HepG2 (cell line): Measurements from ENCODE around the gene CENPP. TPM values are rescaled to one million over a fixed set of nuclear protein-coding genes. Genes with fewer than 3 reads are reported as not detected.

Experiments
- ATAC-seq: fragments of 200-7000 bp; cut with Tn5 transposase; 3 replicates; pipeline ENCODE4 v1.9.1; 2020; ENCODE audit warnings: mild to moderate bottlenecking, moderate library complexity
- BruUV-seq: library from RNA; stranded (reverse); fragments of 400-500 nt; replicated peaks from 2 replicates; lab custom pipeline; 2021; lab: Mats Ljungman, UMichigan
- CTCF ChIA-PET: fragments of 300-600 bp; formaldehyde crosslinking; extraction: SDS; loops from one replicate; lab custom pipeline; 2021; ENCODE audit warnings: low total read pairs, inconsistent platforms, low intra/inter-chr PET ratio; lab: Yijun Ruan, JAX
- POLR2A ChIA-PET: fragments of 350-600 bp; sonication (Branson Sonifier 250); formaldehyde crosslinking; loops from one replicate; lab custom pipeline; 2020; ENCODE audit warnings: antibody characterized with exemption, inconsistent platforms; lab: Yijun Ruan, JAX
- DNase-seq: peaks from one replicate; pipeline ENCODE4 v3.0.0-alpha.2; 2015; ENCODE audit warnings: low spot score
- FAIRE-seq: peaks from 3 replicates; lab custom pipeline; 2011; peaks lifted over from hg19 to GRCh38; lab: Jason Lieb, UNC
- H2AFZ ChIP-seq: one replicate; pipeline ENCODE4 v1.6.1; 2011; ENCODE audit warnings: low read length, inconsistent platforms
- H3K27ac ChIP-seq: fragments of 300-600 bp; 3 replicates; pipeline ENCODE4 v1.8.0; 2011; ENCODE audit warnings: mixed run types, mild to moderate bottlenecking, mixed read lengths, low read length, inconsistent platforms; ENCODE audit not compliant: insufficient read depth; ENCODE audit errors: extremely low read length
- H3K27me3 ChIP-seq, 2 experiments: fragments of 200-600 bp in 1 of 2; 2 replicates in 1 of 2; 3 replicates in 1 of 2; pipeline versions ENCODE4 v1.6.0 to v1.8.0; 2011; ENCODE audit warnings: low read length in 2 of 2, mild to moderate bottlenecking in 2 of 2, moderate library complexity in 2 of 2, inconsistent platforms in 1 of 2; ENCODE audit not compliant: insufficient read depth in 2 of 2, control insufficient read depth in 1 of 2
- H3K36me3 ChIP-seq, 2 experiments: fragments of 200-600 bp in 1 of 2; replicated peaks in 1 of 2; 2 replicates in 1 of 2; 3 replicates in 1 of 2; pipeline versions ENCODE4 v1.5.1 to v1.8.0; 2011; ENCODE audit warnings: low read length in 2 of 2, inconsistent platforms in 1 of 2; ENCODE audit not compliant: insufficient read depth in 2 of 2, control insufficient read depth in 1 of 2
- H3K4me1 ChIP-seq: 2 replicates; pipeline ENCODE4 v1.5.1; 2012; ENCODE audit warnings: low read length, inconsistent platforms; ENCODE audit not compliant: insufficient read depth
- H3K4me2 ChIP-seq: 2 replicates; pipeline ENCODE4 v1.6.0; 2011; ENCODE audit warnings: low read depth, low read length, inconsistent platforms
- H3K4me3 ChIP-seq, 3 experiments: fragments of 200-600 bp in 1 of 3; sonication (generic), shearing (Covaris generic) in 1 of 3; replicated peaks in 1 of 3; 2 replicates each; pipeline ENCODE4 v1.5.1; 2011 to 2016; ENCODE audit warnings: low read length in 3 of 3, inconsistent platforms in 2 of 3, low read depth in 2 of 3, mild to moderate bottlenecking in 2 of 3, control low read depth in 1 of 3, mixed read lengths in 1 of 3; ENCODE audit not compliant: insufficient read depth in 1 of 3
- H3K79me2 ChIP-seq: one replicate; pipeline ENCODE4 v1.6.1; 2011; ENCODE audit warnings: low read length, inconsistent platforms; ENCODE audit not compliant: insufficient read depth
- H3K9ac ChIP-seq: 2 replicates; pipeline ENCODE4 v1.6.0; 2011; ENCODE audit warnings: mild to moderate bottlenecking, low read depth, low read length, inconsistent platforms; ENCODE audit not compliant: insufficient read depth
- H3K9me3 ChIP-seq: 2 replicates; pipeline ENCODE4 v1.5.1; 2012; ENCODE audit warnings: mild to moderate bottlenecking, low read length
- H4K20me1 ChIP-seq: 2 replicates; pipeline ENCODE4 v1.6.0; 2011; ENCODE audit warnings: inconsistent platforms, mild to moderate bottlenecking, low read length, moderate library complexity; ENCODE audit not compliant: insufficient read depth
- CENPT ChIP-seq: sonication (generic); formaldehyde crosslinking; IDR thresholded peaks from 2 replicates; pipeline ENCODE4 v1.8.0; 2022; ENCODE audit warnings: low read depth, mild to moderate bottlenecking, moderate library complexity, missing genetic modification reagents
- KDM4B ChIP-seq: sonication (generic); formaldehyde crosslinking; IDR thresholded peaks from 2 replicates; pipeline ENCODE4 v1.4.0; 2020; ENCODE audit warnings: missing genetic modification reagents
- MIER3 ChIP-seq: IDR thresholded peaks from 2 replicates; pipeline ENCODE4 v1.6.1; 2016; ENCODE audit warnings: missing compliant biosample characterization, borderline replicate concordance
- NFYB ChIP-seq: sonication (generic); formaldehyde crosslinking; IDR thresholded peaks from 2 replicates; pipeline ENCODE4 v1.4.0; 2020; ENCODE audit warnings: missing genetic modification reagents
- PRDM10 ChIP-seq: sonication (generic); formaldehyde crosslinking; IDR thresholded peaks from 2 replicates; pipeline ENCODE4 v1.4.0; 2020; ENCODE audit warnings: low read depth, missing genetic modification reagents
- THYN1 ChIP-seq: sonication (generic); formaldehyde crosslinking; IDR thresholded peaks from 2 replicates; pipeline ENCODE4 v1.8.1; 2023; ENCODE audit warnings: low read depth, mild to moderate bottlenecking, moderate library complexity, missing genetic modification reagents, borderline replicate concordance
- ZNF207 ChIP-seq: fragments of 450-650 bp; IDR thresholded peaks from 2 replicates; pipeline ENCODE4 v1.6.1; 2016; ENCODE audit warnings: antibody characterized with exemption, borderline replicate concordance
- ZNF772 ChIP-seq: sonication (generic); formaldehyde crosslinking; IDR thresholded peaks from 2 replicates; pipeline ENCODE4 v1.5.0; 2020; ENCODE audit warnings: mild to moderate bottlenecking, missing genetic modification reagents
- ZNF777 ChIP-seq: sonication (generic); formaldehyde crosslinking; IDR thresholded peaks from 2 replicates; pipeline ENCODE4 v1.4.0; 2020; ENCODE audit warnings: missing genetic modification reagents
- WGBS: methylation state at CpG from one replicate; pipeline ENCODE4 v1.1.6; 2017; ENCODE audit warnings: low lambda C conversion rate; 5-methylcytosine and 5-hydroxymethylcytosine counted together
- in situ Hi-C: cut with HindIII; loops from 2 replicates; pipeline ENCODE4 v1.10.0; 2017; ENCODE audit warnings: low pct_unique_long_range_greater_than_20kb; ENCODE audit not compliant: extremely low pct_ligation_motif_present
- intact Hi-C: fragments of 100-400 bp; cut with micrococcal nuclease; formaldehyde crosslinking; loops from one replicate; pipeline ENCODE4 v1.10.0; 2022; ENCODE audit not compliant: unreplicated experiment
- polyA plus RNA-seq, 8 experiments: library from polyadenylated mRNA; depleted of rRNA in 3 of 8; stranded (reverse) in 7 of 8; unstranded in 1 of 8; fragments of >200 nt; fragmentation: Illumina TruSeq in 4 of 8; extraction: Trizol in 4 of 8; gene quantifications; 2 replicates each; pipeline versions ENCODE4 v1.2.1 to v1.2.3, GENCODE V29; 2011 to 2016; ENCODE audit warnings: low read depth in 4 of 8, missing spikeins in 1 of 8, mixed read lengths in 1 of 8; ENCODE audit not compliant: insufficient read depth in 1 of 8
- total RNA-seq, 5 experiments: library from RNA; depleted of rRNA; stranded (reverse); fragments of >200 nt; fragmentation: Illumina TruSeq; extraction: Trizol; gene quantifications; 2 replicates each; pipeline ENCODE4 v1.2.3, GENCODE V29; 2016; ENCODE audit warnings: low read depth in 1 of 5
- TF ChIP-seq, protein P1 (sequence below): sonication (generic); formaldehyde crosslinking; IDR thresholded peaks from one replicate; pipeline ENCODE4 v1.5.1; 2020; ENCODE audit warnings: mild to moderate bottlenecking, missing genetic modification reagents; ENCODE audit errors: not compliant biosample characterization
- TF ChIP-seq, protein P2 (sequence below): sonication (generic); formaldehyde crosslinking; IDR thresholded peaks from 2 replicates; pipeline ENCODE4 v1.4.0; 2020; ENCODE audit warnings: missing genetic modification reagents

CENPP gene
- total and polyA plus RNA-seq, 2 of the 13 experiments (the other 11 are each of a cell fraction or from before 2014, with no cell fraction given) = 2.0 to 11.4 TPM

DNA sequence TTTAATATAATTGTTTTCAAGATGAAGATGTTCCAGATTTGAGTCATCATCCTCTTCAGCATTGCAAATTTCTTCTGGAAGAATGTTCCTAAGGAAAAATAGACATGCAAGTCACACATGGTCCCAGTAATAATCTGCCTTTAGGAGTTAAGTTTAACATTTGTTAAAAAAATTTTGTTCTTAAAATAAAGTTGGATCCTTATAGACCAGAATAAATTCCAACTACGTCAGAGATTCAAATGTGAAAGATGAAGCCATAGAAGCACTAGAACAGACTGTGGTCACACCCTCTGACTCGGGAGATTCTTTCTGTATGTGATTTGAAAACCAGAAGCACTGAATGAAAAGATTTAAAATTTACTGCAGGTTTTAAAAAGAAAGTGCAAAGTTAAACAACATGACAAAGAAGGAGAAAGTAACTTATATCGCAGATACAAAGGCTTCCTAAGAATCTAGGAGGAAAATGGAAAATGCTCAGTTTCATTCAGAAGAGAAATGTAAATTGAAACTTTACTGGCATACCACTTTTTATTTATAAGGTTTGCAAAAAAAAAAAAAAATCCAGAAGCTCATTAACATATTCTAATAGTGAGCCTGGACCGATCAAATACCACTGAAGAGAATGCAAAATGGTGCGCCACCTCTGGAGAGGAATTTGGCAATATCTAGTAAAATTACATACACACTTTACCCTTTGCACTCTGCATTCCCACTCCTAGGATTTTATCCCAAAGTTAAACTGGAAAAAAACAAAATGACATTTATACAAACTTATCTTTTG is 170.8 kb downstream of the CENPP start:
- no peak for ATAC-seq
- Histone ChIP-seq H3K27ac (no peak overlapping the region), H4K20me1 (no peaks in the 10 kb centered on the region), H3K4me1 (no peaks in the 10 kb centered on the region), H3K36me3 (no peaks in the 10 kb centered on the region), H3K4me2 (no peak overlapping the region), H3K9me3 (no peaks in the 10 kb centered on the region), H3K79me2 (no peaks in the 10 kb centered on the region), H3K9ac (no peak overlapping the region), H3K4me3 (no peak overlapping the region), H3K27me3 (no peaks in the 10 kb centered on the region), H2AFZ (no peak overlapping the region)
- in situ Hi-C loops (no loop called here), intact Hi-C loops (no loop called here)
- 91% methylated on average over 5 of the region's 5 CpGs for WGBS
- ChIA-PET POLR2A (no interaction called here), CTCF (no interaction called here)
- no peak for DNase-seq
- no peak for FAIRE-seq
- BruUV-seq = no TSS peak
- TF ChIP-seq THYN1 (CRISPR knock-in tag) (no peak), KDM4B (CRISPR knock-in tag) (no peak), NFYB (CRISPR knock-in tag) (no peak), ZNF777 (CRISPR knock-in tag) (no peak), ZNF207 (no peak), CENPT (CRISPR knock-in tag) (no peak), PRDM10 (CRISPR knock-in tag) (no peak), ZNF772 (CRISPR knock-in tag) (no peak), MIER3 (CRISPR knock-in tag) (no peak)
- TF ChIP-seq, protein P1, sequence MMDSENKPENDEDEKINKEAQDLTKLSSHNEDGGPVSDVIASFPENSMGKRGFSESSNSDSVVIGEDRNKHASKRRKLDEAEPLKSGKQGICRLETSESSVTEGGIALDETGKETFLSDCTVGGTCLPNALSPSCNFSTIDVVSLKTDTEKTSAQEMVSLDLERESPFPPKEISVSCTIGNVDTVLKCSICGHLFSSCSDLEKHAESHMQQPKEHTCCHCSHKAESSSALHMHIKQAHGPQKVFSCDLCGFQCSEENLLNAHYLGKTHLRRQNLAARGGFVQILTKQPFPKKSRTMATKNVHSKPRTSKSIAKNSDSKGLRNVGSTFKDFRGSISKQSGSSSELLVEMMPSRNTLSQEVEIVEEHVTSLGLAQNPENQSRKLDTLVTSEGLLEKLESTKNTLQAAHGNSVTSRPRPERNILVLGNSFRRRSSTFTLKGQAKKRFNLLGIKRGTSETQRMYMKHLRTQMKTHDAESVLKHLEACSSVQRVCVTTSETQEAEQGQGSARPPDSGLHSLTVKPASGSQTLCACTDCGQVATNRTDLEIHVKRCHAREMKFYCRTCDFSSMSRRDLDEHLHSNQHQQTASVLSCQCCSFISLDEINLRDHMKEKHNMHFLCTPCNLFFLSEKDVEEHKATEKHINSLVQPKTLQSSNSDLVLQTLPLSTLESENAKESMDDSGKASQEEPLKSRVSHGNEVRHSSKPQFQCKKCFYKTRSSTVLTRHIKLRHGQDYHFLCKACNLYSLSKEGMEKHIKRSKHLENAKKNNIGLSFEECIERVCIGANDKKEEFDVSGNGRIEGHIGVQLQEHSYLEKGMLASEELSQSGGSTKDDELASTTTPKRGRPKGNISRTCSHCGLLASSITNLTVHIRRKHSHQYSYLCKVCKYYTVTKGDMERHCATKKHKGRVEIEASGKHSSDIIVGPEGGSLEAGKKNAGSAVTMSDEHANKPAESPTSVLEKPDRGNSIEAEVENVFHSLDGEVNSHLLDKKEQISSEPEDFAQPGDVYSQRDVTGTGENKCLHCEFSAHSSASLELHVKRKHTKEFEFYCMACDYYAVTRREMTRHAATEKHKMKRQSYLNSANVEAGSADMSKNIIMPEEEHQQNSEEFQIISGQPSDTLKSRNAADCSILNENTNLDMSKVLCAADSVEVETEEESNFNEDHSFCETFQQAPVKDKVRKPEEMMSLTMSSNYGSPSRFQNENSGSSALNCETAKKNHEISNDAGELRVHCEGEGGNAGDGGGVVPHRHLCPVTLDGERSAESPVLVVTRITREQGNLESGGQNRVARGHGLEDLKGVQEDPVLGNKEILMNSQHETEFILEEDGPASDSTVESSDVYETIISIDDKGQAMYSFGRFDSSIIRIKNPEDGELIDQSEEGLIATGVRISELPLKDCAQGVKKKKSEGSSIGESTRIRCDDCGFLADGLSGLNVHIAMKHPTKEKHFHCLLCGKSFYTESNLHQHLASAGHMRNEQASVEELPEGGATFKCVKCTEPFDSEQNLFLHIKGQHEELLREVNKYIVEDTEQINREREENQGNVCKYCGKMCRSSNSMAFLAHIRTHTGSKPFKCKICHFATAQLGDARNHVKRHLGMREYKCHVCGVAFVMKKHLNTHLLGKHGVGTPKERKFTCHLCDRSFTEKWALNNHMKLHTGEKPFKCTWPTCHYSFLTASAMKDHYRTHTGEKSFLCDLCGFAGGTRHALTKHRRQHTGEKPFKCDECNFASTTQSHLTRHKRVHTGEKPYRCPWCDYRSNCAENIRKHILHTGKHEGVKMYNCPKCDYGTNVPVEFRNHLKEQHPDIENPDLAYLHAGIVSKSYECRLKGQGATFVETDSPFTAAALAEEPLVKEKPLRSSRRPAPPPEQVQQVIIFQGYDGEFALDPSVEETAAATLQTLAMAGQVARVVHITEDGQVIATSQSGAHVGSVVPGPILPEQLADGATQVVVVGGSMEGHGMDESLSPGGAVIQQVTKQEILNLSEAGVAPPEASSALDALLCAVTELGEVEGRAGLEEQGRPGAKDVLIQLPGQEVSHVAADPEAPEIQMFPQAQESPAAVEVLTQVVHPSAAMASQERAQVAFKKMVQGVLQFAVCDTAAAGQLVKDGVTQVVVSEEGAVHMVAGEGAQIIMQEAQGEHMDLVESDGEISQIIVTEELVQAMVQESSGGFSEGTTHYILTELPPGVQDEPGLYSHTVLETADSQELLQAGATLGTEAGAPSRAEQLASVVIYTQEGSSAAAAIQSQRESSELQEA (CRISPR knock-in tag) = no peak
- TF ChIP-seq, protein P2, sequence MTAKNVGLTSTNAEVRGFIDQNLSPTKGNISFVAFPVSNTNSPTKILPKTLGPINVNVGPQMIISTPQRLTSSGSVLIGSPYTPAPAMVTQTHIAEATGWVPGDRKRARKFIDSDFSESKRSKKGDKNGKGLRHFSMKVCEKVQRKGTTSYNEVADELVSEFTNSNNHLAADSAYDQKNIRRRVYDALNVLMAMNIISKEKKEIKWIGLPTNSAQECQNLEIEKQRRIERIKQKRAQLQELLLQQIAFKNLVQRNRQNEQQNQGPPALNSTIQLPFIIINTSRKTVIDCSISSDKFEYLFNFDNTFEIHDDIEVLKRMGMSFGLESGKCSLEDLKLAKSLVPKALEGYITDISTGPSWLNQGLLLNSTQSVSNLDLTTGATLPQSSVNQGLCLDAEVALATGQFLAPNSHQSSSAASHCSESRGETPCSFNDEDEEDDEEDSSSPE = no peak
